ENCODE measurements around the gene HPS3. TPM values are rescaled to one million over a fixed set of nuclear protein-coding genes. Genes with fewer than 3 reads are reported as not detected.

Gene HPS3
- total RNA-seq, 1 donor from 2014 or later = 25.1 TPM

- no peak overlapping the region for H3K27ac ChIP-seq
- H3K36me3 ChIP-seq = no peaks in the 10 kb centered on the region
- DNase-seq = no peak
- intact Hi-C loops (cut with DNase I) = no loop called here
- H3K4me3 ChIP-seq = no peak overlapping the region
- H3K4me1 ChIP-seq = no peaks in the 10 kb centered on the region
- TF ChIP-seq CTCF (IDR thresholded peaks at IDR 0.05) = no peak
- H3K27me3 ChIP-seq (ENCODE audit: low read depth) = no peaks in the 10 kb centered on the region
- ATAC-seq = no peak
- no peaks in the 10 kb centered on the region for H3K9me3 ChIP-seq
Measured at GRCh38 chr3:149104484-149104883, 25.0 kb upstream of the HPS3 start.

DNA sequence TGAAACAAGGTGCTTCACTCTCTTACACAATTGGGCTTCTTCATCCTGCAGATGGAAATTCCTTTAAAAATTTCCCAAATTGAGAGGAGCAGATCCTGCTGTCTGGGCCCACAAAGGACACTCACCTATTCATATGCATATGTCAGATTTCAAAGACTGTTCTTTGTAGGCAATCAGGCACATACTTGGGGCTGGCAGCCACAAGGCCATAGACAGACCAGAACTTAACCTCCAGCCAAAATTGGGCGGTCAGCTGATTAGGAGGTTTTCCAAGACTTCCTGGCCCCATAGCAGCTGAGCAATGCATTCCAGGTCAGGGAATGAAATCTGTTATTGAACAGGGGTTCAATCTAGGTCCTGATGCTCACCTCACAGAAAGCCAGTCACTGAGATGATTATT is 15.0 kb upstream of the HPS3 start:
- H3K27me3 ChIP-seq (ENCODE audit: low read depth) = no peaks in the 10 kb centered on the region
- DNase-seq (no peak), ATAC-seq (no peak)
- H3K4me3 ChIP-seq = no peak overlapping the region
- intact Hi-C loops (cut with DNase I) = no loop called here
- no peaks in the 10 kb centered on the region for H3K36me3 ChIP-seq
- H3K4me1 ChIP-seq = no peaks in the 10 kb centered on the region
- no peak for TF ChIP-seq CTCF (IDR thresholded peaks at IDR 0.05)
- no peak overlapping the region for H3K27ac ChIP-seq
- no peaks in the 10 kb centered on the region for H3K9me3 ChIP-seq

DNA sequence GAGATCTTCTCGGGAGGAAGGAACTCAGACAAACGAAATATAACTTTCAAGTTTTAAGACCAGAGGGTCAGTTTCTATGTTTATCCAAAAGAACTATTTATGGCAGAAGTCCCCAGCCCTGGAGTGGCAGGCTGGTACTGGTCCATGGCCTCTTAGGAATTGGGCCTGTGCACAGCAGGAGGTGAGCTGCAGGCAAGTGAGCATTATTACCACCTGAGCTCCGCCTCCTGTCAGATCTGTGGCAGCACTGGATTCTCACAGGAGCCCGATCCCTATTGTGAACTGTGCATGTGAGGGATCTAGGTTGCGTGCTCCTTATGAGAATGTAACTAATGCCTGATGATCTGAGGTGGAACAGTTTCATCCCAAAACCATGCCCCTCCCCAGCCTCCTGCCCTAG is 14.3 kb upstream of the HPS3 start:
- Histone ChIP-seq H3K4me1 (peaks cover under 1% of the 10 kb centered on the region), H3K9me3 (no peaks in the 10 kb centered on the region), H3K4me3 (no peak overlapping the region), H3K27me3 (ENCODE audit: low read depth) (no peaks in the 10 kb centered on the region), H3K27ac (no peak overlapping the region), H3K36me3 (no peaks in the 10 kb centered on the region)
- no peak for TF ChIP-seq CTCF (IDR thresholded peaks at IDR 0.05)
- DNase-seq = no peak
- ATAC-seq = no peak
- intact Hi-C loops (cut with DNase I) = no loop called here

DNA sequence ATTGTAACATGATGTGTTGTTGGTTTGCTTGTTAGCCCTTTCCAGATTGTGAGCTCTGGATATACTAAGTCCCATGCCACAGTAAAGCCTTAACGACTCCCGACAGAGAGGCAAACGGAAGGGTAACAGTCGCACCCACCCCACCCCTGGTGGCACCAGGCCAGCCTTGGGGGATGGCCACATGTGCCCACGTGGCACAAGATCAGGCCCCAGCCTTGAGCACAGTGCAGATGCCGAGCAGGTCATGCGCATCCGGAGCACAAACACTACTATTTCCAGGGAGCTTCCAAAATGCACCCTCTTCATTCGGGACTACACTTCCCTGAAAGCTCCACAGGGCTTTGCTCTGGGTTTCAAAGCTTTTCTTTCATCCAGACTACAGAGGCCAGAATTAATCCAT is 10.7 kb upstream of the HPS3 start:
- Histone ChIP-seq H3K36me3 (no peaks in the 10 kb centered on the region), H3K4me3 (no peak overlapping the region), H3K27me3 (ENCODE audit: low read depth) (no peaks in the 10 kb centered on the region), H3K27ac (no peak overlapping the region), H3K4me1 (peaks cover 4% of the 10 kb centered on the region), H3K9me3 (no peaks in the 10 kb centered on the region)
- DNase-seq = no peak
- intact Hi-C loops (cut with DNase I) = no loop called here
- TF ChIP-seq CTCF (IDR thresholded peaks at IDR 0.05) = no peak
- no peak for ATAC-seq

GRCh38 chr3:149119466-149119865 is 10.0 kb upstream of the HPS3 start:
- no peak for DNase-seq
- Histone ChIP-seq H3K36me3 (no peaks in the 10 kb centered on the region), H3K27ac (no peak overlapping the region), H3K4me3 (no peak overlapping the region), H3K4me1 (peaks cover 4% of the 10 kb centered on the region), H3K27me3 (ENCODE audit: low read depth) (no peaks in the 10 kb centered on the region), H3K9me3 (no peaks in the 10 kb centered on the region)
- ATAC-seq = no peak
- no peak for TF ChIP-seq CTCF (IDR thresholded peaks at IDR 0.05)
- intact Hi-C loops (cut with DNase I) = no loop called here

Measured in lower lobe of right lung (tissue), 2 donors.